D721Med (cell line): ENCODE measurements around the gene TNFRSF18.

ENCODE experiments used
- DNase-seq: peaks from one replicate; pipeline ENCODE4 v3.0.0; 2011; ENCODE audit warnings: low spot score; ENCODE audit not compliant: insufficient read length
- FAIRE-seq: peaks from 2 replicates; lab custom pipeline; 2011; peaks lifted over from hg19 to GRCh38; lab: Jason Lieb, UNC
- CTCF ChIP-seq: IDR thresholded peaks from 2 replicates; pipeline ENCODE4 v1.5.1; 2012; ENCODE audit warnings: mild to moderate bottlenecking, control low read depth; ENCODE audit not compliant: insufficient read depth; ENCODE audit errors: missing control alignments

TNFRSF18 gene

DNA sequence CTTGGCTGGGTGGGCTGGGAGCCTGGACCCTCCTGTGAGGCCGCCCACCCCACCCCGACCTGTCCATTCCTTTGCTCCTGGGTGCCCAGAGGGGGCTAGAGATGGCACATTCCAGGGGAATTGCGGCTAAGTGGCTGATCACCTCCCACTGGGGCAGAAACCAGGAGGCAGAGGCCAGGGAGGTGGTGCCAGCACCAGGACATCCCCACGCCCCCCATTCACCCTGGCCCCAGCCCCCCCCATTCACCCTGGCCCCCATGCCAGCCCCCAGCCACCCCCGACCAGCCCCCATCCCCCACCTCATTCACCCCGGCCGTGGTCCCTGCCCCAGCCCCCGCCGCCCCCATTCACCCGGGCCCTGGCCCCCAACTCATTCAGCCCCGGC is 33.9 kb upstream of the TNFRSF18 start:
- no peak for DNase-seq
- TF ChIP-seq CTCF, result no peak

GRCh38 chr1:1239614-1240347 is 33.4 kb upstream of the TNFRSF18 start:
- FAIRE-seq, result no peak
- no peak for DNase-seq

More for the DNA sequence above, 33.9 kb upstream of the TNFRSF18 start:
- FAIRE-seq, result no peak

GRCh38 chr1:1239227-1239613 is 32.8 kb upstream of the TNFRSF18 start:
- no peak for DNase-seq
- FAIRE-seq, result no peak
- no peak for TF ChIP-seq CTCF

More at GRCh38 chr1:1239614-1240347, 33.4 kb upstream of the TNFRSF18 start:
- TF ChIP-seq CTCF, result no peak

DNA sequence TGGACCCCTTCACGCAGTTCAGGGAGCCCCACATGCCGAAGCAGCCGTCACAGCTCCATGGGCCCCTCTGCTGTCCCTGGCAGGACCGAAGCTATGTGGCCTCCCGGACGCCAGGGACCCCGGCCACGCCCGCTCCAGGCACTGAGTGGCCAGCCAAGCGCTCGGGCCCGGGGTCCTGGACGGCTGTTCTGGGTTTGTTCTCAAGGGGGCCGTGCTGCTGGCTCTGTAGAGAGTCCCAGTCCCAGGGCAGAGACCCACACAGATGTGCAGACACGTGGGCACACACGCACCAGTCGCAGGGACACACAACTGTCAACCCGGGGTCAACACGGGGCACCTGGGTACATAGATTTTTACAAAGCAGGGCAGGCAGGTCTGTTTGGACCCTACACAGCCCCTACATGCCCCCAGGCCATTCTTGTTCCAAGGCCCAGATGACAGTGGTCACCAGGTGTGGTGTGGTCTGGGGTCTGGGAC is 32.3 kb upstream of the TNFRSF18 start:
- no peak for TF ChIP-seq CTCF
- DNase-seq (no peak), FAIRE-seq (no peak)

DNA sequence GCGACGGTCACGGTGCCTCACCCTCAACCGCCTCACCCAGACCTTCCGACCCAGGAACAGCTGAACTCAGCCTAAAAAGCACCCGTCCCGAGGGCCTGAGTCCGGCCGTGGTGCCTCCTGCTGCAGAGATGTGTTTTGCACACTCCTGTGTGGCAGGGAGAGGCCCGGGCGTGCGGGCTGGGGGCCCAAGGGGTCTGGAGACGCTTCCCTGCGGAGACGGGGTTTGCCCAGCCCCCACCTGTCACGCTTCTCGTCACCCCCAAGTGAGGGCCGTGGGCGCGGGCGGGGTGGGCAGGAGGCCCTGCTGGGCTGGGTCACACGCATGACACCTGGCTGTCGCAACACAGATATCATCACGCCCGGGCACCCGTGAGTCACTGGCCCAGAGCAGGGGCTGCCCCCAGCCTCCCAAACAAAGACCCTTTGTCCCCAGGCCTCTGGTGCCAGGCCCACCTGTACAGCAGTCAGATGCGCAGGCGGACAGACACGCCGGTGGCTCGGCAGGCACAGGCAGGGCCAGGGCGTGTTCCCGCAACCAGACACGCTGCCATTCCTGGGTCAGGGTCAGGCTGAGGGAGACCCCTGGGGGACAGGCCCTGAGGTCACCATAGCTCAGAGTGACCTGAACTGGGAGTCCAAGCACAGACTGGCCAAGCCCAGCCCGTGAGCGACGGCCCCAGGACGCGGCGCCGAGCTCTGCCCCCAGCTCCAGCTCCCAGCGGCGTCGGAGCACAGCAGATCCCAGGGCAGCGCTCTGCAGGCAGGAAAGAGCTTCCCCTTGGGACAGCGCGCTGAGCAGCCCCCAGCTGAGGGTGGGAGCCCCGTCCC is 31.7 kb upstream of the TNFRSF18 start:
- FAIRE-seq, result no peak
- no peak for TF ChIP-seq CTCF
- no peak for DNase-seq

GRCh38 chr1:1236945-1237873 is 30.8 kb upstream of the TNFRSF18 start:
- DNase-seq, result no peak
- FAIRE-seq, result no peak

More at GRCh38 chr1:1236945-1237873, 30.8 kb upstream of the TNFRSF18 start:
- TF ChIP-seq CTCF, result no peak
